HG03469 (cell line): ENCODE measurements around the gene HSP90B1.

ENCODE experiments used
- ATAC-seq: cut with Tn5 transposase; IDR thresholded peaks from one replicate; pipeline ENCODE4 v1.9.1; 2021; ENCODE audit warnings: mild to moderate bottlenecking, moderate library complexity, moderate number of reproducible peaks; ENCODE audit not compliant: unreplicated experiment

Gene HSP90B1

DNA sequence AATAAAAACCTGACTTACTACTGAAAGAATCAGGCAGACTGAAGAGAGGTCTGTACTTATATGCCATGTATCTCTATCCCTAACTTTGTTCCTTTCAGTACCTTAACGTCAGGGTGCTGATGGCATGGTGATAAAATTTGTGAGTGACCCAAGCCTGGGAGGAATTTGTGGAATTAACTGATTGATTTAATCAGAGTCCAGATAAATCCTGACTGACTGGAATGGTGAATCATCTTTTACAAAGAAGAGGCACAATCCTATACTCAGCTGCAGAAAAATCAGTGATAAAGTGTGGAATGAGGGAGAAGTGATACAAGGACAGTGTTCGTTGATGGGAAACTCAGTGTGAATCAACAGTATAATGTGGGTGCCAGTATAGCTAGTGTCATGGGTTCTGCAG, 39.2 kb downstream of the HSP90B1 start:
- ATAC-seq = no peak

DNA sequence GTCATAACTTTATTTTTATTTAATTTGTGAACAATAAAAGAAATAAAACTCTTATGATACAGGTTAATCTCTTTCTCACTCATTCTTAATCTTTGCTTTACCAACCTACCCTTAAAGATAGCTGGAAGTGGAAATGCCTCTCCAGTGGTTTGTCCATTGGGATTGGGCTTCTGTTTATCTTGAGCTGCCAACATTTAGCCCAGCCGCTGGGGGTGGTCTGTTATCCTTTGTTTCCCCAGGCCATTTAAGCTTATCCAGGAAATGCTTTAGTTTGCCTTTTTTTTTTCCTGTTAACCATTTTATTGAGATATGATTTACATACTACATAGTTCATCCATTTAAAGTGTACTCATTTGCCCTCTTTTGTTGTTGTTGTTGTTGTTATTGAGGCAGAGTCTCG, 43.7 kb downstream of the HSP90B1 start:
- ATAC-seq = no peak

- no peak for ATAC-seq
These were observed 45.2 kb downstream of the HSP90B1 start for GRCh38 chr12:103975368-103975767.

GRCh38 chr12:103978384-103978982, 48.3 kb downstream of the HSP90B1 start:
- ATAC-seq = no peak

DNA sequence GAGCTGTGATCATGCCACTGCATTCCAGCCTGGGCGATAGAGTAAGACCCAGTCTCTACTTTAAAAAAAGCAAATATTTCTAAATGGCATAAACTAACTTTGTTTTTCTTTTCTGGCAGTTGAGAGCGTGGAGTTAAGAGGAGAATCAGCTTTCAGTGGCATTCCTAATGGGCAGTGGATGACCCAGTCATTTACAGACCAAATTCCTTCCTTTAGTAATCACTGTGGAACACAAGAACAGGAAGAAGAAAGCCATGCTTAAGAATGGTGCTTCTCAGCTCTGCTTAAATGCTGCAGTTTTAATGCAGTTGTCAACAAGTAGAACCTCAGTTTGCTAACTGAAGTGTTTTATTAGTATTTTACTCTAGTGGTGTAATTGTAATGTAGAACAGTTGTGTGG, 56.6 kb downstream of the HSP90B1 start:
- ATAC-seq = no peak

- ATAC-seq = no peak
These were observed 64.0 kb downstream of the HSP90B1 start for GRCh38 chr12:103994235-103994634.

- no peak for ATAC-seq
These were observed 66.4 kb downstream of the HSP90B1 start for GRCh38 chr12:103996595-103996994.

DNA sequence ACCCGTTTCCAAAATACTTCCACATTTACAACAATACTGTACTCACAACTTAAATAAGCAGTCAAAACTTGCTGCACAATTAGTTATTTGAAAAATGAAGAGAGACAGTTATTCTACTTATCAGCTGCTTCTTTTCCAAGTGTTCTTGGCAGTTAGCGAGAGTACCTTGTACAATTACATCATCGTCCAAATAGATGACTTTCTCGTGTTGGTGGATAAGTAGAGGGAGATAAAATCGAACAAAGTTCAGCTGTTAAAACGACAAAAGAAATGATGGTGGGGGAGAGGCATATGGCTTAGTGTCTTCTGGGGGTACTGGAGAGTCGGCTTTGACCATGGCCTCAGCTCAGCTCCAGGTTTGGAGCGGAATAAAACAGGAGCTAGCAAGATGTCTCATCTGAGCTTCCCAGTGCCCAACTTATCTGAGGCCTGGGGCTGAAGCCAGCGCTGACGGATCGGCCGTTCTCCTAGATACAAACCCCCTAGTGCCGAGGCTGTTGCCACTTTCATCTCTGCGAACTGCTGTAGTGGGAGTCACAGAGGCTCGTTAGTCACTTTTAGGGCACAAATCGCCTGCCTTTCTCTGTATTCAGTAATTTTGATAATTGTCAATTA, 67.2 kb downstream of the HSP90B1 start:
- no peak for ATAC-seq
